ENCODE data around the gene BACH2. TPM values are rescaled to one million over a fixed set of nuclear protein-coding genes. Genes with fewer than 3 reads are reported as not detected.
"Not testable (repeated sequence)": the region's sequence is repeated elsewhere in the genome, so short reads cannot be mapped to it uniquely, and the experiment has no call there.

BACH2 gene
- total RNA-seq, 2 experiments from 2014 or later: 157 to 170 TPM

- Mint-ChIP-seq H3K27me3 (no peaks in the 10 kb centered on the region), H3K4me3 (peak overlapping the region; percentile 40), H3K36me3 (ENCODE audit: low read depth) (peaks cover 23% of the 10 kb centered on the region), H3K27ac (peak overlapping the region; percentile 70), H3K4me1 (ENCODE audit: low read depth) (peaks cover 86% of the 10 kb centered on the region), H3K9me3 (peaks cover 2% of the 10 kb centered on the region)
- peaks cover 1% of the 10 kb centered on the region for H3K36me3 ChIP-seq (ENCODE audit: insufficient read depth, low read length)
- ATAC-seq (ENCODE audit: poor library complexity) (no peak), DNase-seq (no peak)
- no peaks in the 10 kb centered on the region for H3K27me3 ChIP-seq (ENCODE audit: control insufficient read depth in 1 of 2, insufficient read depth in 2 of 2, low read length in 2 of 2)
- TF ChIP-seq, protein P1, sequence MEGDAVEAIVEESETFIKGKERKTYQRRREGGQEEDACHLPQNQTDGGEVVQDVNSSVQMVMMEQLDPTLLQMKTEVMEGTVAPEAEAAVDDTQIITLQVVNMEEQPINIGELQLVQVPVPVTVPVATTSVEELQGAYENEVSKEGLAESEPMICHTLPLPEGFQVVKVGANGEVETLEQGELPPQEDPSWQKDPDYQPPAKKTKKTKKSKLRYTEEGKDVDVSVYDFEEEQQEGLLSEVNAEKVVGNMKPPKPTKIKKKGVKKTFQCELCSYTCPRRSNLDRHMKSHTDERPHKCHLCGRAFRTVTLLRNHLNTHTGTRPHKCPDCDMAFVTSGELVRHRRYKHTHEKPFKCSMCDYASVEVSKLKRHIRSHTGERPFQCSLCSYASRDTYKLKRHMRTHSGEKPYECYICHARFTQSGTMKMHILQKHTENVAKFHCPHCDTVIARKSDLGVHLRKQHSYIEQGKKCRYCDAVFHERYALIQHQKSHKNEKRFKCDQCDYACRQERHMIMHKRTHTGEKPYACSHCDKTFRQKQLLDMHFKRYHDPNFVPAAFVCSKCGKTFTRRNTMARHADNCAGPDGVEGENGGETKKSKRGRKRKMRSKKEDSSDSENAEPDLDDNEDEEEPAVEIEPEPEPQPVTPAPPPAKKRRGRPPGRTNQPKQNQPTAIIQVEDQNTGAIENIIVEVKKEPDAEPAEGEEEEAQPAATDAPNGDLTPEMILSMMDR (IDR thresholded peaks at IDR 0.05): no peak
- intact Hi-C loops (cut with DNase I, micrococcal nuclease): loop anchor here in 1 of 2 experiments (5.0 kb wide), 1 partner anchor 38 kb away; no protein-coding TSS in a partner anchor
- POLR2A ChIA-PET: no interaction called here
- CTCF ChIA-PET: no interaction called here
- no peak overlapping the region for H3K4me3 ChIP-seq (ENCODE audit: low read length)
- H3K27ac ChIP-seq (ENCODE audit: low read depth in 1 of 2, low read length in 2 of 2): no peak overlapping the region
- no peaks in the 10 kb centered on the region for H3K9me3 ChIP-seq (ENCODE audit: control insufficient read depth in 1 of 2, insufficient read depth in 1 of 2, low read length in 2 of 2)
- peaks cover 12% of the 10 kb centered on the region for H3K4me1 ChIP-seq (ENCODE audit: insufficient read depth, low read length)
Observed at GRCh38 chr6:90135667-90136066, 161.0 kb downstream of the BACH2 start.

DNA sequence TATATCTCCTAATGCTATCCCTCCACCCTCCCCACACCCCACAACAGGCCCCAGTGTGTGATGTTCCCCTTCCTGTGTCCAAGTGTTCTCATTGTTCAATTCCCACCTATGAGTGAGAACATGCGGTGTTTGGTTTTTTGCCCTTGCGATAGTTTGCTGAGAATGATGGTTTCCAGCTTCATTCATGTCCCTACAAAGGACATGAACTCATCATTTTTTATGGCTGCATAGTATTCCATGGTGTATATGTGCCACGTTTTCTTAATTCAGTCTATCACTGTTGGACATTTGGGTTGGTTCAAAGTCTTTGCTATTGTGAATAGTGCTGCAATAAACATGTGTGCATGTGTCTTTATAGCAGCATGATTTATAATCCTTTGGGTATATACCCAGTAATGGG lies 163.0 kb downstream of the BACH2 start:
- H3K9me3 ChIP-seq (ENCODE audit: control insufficient read depth in 1 of 2, insufficient read depth in 1 of 2, low read length in 2 of 2); H3K4me1 ChIP-seq (ENCODE audit: insufficient read depth, low read length); H3K27ac ChIP-seq (ENCODE audit: low read depth in 1 of 2, low read length in 2 of 2); H3K27me3 Mint-ChIP-seq; POLR2A ChIA-PET; H3K4me3 Mint-ChIP-seq; H3K27ac Mint-ChIP-seq; ATAC-seq (ENCODE audit: poor library complexity); H3K27me3 ChIP-seq (ENCODE audit: control insufficient read depth in 1 of 2, insufficient read depth in 2 of 2, low read length in 2 of 2); H3K9me3 Mint-ChIP-seq; CTCF ChIA-PET; DNase-seq; H3K4me3 ChIP-seq (ENCODE audit: low read length); H3K36me3 ChIP-seq (ENCODE audit: insufficient read depth, low read length); intact Hi-C loops (cut with DNase I, micrococcal nuclease): not testable (repeated sequence)
- Mint-ChIP-seq H3K36me3 (ENCODE audit: low read depth) (peaks cover 35% of the 10 kb centered on the region), H3K4me1 (ENCODE audit: low read depth) (peaks cover 78% of the 10 kb centered on the region)

DNA sequence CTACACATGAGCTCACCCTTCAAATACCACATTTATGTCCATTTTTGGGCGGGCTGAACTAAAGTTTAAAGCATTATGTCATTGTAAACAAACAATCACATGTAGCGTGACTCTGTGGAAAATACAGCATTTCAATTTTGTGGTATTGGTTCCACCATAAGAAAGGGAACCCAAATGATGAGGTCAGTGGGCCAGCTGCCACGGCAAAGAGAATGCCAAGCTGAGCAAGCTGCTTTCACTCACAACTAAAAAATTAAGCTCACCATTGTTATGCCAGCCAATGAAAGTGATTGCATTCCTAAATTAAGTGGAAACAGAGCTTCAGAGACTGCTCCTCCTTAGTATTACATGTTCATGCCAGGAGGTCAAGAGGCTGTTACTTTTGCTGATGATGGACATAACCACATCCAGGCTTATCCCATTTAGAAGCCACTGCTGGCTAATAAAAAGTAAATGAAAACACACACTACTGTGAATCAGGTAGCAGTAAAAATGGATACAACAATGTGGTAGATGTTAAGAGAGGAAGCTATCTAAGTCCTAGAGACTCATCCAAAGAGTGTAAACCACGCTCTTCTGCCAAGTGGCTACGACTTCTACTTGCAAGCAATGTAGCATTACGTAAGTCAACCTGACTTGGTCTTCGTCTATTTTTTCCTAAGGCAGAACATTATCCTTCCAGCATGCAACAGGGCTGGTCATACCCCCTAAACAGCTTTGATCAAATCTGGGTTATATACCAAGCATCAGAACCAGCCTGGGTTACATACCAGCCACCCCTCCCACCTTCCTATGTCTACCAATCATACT lies 164.8 kb downstream of the BACH2 start:
- no peak overlapping the region for H3K4me3 Mint-ChIP-seq

More for the DNA sequence above, 164.8 kb downstream of the BACH2 start:
- Histone ChIP-seq H3K27me3 (ENCODE audit: control insufficient read depth in 1 of 2, insufficient read depth in 2 of 2, low read length in 2 of 2) (no peaks in the 10 kb centered on the region), H3K27ac (ENCODE audit: low read depth in 1 of 2, low read length in 2 of 2) (no peak overlapping the region), H3K4me3 (ENCODE audit: low read length) (no peak overlapping the region), H3K36me3 (ENCODE audit: insufficient read depth, low read length) (peaks cover 5% of the 10 kb centered on the region), H3K9me3 (ENCODE audit: control insufficient read depth in 1 of 2, insufficient read depth in 1 of 2, low read length in 2 of 2) (no peaks in the 10 kb centered on the region), H3K4me1 (ENCODE audit: insufficient read depth, low read length) (peaks cover 17% of the 10 kb centered on the region)
- ChIA-PET POLR2A (interaction anchor here (0.7 to 1.8 kb wide), 2 partner anchors 25 to 27 kb away, joined by 3 to 5 read pairs; no protein-coding TSS in a partner anchor), CTCF (interaction anchor here (0.7 to 1.6 kb wide), 2 partner anchors 12 to 192 kb away, joined by 3 to 4 read pairs; no protein-coding TSS in a partner anchor)
- ATAC-seq (ENCODE audit: poor library complexity) (no peak), DNase-seq (no peak)
- peaks cover 44% of the 10 kb centered on the region for H3K36me3 Mint-ChIP-seq (ENCODE audit: low read depth)
- peaks cover 75% of the 10 kb centered on the region for H3K4me1 Mint-ChIP-seq (ENCODE audit: low read depth)
- TF ChIP-seq, protein P1 (IDR thresholded peaks at IDR 0.05): no peak
- H3K9me3 Mint-ChIP-seq: peaks cover 2% of the 10 kb centered on the region
- intact Hi-C loops (cut with DNase I, micrococcal nuclease): no loop called here
- H3K27me3 Mint-ChIP-seq: no peaks in the 10 kb centered on the region
- peak overlapping the region; percentile 48 for H3K27ac Mint-ChIP-seq
